ENCODE results near the gene PCDHGA12.
"Not testable (repeated sequence)": the region's sequence is repeated elsewhere in the genome, so short reads cannot be mapped to it uniquely, and the experiment has no call there.

GRCh38 chr5:141387557-141388311, 42.6 kb upstream of the PCDHGA12 start, which contains the start of gene PCDHGB4:
- TF ChIP-seq CTCF (IDR thresholded peaks at IDR 0.05) = peak in 3 of 6 experiments; percentile 5 to 28 (median 12)
- not testable (repeated sequence) for TF ChIP-seq POLR2A (IDR thresholded peaks at IDR 0.05)

All from adrenal gland (tissue), 5 donors.